Erythroblast (primary cell): Measurements from ENCODE around the gene ARHGAP4.

Experiments
- GATA1 ChIP-seq: IDR thresholded peaks from 2 replicates; pipeline ENCODE4 v1.6.1; 2011; ENCODE audit warnings: low read depth, mild to moderate bottlenecking, control low read depth, low read length, moderate library complexity
- POLR2A ChIP-seq: IDR thresholded peaks from 2 replicates; pipeline ENCODE4 v1.6.1; 2011; ENCODE audit warnings: mild to moderate bottlenecking, low read length

DNA sequence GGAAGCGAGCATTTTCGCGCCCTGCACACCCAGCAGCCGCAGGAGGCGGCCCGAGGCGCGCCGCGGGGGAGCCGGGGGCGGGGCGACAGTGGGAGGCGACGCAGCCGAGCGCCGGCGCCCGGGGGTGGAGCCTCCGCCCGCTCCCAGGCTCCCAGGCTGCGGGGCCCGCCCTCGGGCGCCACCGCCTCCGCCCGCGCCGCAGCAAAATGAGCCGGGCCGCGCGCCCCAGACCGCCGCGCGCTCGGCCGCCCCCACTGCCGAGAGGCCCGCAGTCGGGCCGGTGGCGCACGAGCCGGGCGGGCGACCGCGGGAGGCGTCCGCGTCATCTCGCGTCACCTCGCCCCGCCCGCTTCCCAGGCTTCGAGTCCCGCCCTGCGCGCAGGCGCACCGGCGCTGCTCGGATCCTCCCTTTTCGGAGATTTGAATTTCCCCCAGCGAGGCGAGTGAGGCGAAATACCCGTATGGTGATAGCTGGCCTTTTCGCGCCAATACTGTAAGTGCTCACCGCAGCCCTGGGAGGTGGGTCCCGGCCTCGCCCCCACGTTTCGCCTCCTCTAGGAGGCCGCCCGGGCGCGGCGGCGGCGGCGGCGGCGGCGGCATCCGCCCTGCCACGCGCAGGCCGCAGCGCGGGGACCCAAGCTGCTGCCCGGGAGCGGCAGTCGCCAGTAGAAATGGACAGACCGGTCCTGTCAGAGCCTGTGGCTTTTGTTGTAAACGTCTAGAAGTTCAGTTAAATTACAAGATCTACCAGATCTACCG lies 46.5 kb upstream of the ARHGAP4 start, which contains the start of gene TMEM187:
- TF ChIP-seq POLR2A (peak; percentile 73), GATA1 (no peak)
